GM18508 (cell line): ENCODE measurements around the gene TAF12.
"Not testable (repeated sequence)": the region's sequence is repeated elsewhere in the genome, so short reads cannot be mapped to it uniquely, and the experiment has no call there.

Experiments used
- ATAC-seq: cut with Tn5 transposase; IDR thresholded peaks from one replicate; pipeline ENCODE4 v1.9.1; 2021; ENCODE audit warnings: moderate number of reproducible peaks; ENCODE audit not compliant: insufficient read depth, unreplicated experiment

The TAF12 gene

DNA sequence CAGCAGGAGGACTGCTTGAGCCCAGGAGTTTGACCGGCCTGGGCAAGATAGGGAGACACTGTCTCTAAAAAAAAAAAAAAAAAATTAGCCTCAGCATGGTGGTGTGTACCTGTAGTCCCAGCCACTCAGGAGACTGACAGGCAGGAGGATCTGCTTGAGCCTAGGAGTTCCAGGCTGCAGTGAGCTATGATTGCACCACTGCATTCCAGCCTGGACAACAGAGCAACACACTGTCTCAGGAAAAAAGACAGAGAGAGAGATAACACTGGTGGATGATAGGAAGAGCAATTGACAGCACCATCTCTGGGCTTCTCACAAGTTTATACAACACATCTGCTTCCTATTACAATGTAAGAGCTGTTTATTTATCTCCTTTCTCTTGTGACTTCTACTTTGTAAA, 3.2 kb upstream of the TAF12 start:
- no peak for ATAC-seq

DNA sequence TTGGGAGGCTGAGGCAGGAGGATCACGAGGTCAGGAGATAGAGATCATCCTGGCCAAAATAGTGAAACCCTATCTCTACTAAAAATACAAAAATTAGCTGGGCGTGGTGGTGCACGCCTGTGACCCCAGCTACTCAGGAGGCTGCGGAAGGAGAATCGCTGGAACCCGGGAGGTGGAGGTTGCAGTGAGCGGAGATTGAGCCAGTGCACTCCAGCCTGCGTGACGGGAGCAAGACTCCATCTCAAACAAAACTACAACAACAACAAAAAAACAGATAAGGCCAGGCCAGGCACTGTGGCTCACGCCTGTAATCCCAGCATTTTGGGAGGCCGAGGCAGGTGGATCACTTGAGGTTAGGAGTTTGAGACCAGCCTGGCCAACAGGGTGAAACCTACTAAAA, 2.5 kb upstream of the TAF12 start:
- not testable (repeated sequence) for ATAC-seq

DNA sequence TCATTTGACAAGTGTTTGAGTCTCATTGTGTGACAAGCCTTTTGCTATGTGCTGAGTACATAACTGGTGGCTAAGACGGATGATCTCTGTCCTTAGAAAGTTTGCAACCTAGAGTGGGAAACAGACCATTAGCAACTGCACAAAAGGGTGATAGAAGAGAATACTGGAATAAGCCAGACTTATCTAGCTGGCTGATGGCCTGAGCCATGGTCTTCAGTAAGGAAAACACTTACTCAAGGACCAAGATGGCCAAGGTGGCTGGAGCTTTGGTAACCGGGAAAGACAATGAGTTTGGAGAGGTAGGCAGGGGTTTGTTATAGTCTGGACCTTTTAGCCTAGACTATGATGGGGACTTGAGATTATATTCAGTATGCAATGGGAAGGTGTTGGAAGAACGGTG, 1.6 kb upstream of the TAF12 start:
- ATAC-seq, result no peak

DNA sequence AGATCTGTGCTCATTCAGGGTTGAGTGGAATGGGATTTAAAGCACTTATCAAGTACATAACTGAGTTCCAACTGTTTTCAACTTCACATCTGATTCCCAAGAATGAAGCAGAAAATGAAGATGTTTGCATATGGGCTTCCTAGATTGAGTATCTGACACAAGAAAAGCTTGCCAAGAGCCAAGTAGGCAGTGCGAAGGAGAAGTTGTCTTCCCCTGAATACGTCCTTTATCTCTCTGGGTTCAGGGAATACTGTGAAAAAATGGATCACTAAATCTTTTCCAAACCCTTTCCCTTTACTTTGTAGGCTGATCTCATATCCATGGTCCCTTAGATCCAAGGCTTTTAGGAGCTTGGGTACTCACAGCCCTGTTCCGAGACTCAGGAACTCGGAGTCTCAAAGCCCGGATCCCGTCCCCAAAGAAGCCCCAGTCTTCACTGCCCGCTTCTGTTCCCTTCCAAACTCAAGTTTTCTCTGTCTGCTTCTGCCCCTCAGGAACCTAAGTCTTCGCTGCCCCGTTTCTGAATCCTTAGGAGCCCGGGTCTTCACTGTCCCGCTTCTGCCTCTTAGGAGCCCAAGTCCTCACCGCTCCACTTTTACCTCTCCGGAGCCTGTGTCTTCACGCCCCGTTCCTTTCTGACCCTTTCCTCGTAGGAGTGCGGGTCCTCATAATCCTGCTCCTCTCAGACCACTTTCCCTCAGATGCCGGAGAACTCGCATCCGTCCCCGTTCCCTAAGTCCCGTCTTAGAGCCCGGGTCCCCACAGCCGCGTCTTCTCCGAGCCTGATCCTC, 616 bp downstream of the TAF12 start:
- ATAC-seq, result no peak

DNA sequence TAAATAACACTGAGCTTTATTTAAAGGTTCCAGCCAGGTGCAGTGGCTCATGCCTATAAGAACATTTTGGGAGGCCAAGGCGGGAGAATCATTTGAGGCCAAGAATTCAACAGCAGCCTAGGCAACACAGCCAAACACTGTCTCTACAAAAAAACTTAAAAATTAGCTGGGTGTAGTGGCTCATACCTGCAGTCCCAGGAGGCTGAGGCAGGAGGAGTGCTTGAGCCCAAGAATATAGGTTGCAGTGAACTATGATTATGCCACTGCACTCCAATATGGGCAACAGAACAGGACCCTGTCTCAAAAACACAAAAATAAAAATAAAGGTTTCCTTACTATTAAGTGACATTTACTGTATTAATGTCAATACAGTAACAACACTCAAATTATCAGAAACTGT, 2.1 kb downstream of the TAF12 start:
- ATAC-seq, result no peak

DNA sequence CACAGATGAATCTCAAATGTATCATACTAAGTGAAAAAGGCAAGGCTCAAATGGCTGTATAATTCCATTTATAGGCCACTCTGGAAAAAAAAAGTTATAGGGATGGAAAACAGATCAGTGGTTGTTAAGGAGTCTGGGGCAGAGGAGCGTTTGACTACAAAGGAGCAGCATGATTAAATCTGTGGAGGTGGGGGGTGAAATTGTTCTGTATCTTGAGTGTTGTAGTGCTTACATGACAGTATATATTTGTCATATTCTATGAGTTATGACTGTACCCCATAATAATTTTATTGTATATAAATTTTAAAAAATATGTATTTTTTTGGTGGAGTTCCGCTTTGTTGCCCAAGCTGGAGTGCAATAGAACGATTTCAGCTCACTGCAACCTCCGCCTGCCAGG, 10.3 kb downstream of the TAF12 start:
- ATAC-seq, result no peak

DNA sequence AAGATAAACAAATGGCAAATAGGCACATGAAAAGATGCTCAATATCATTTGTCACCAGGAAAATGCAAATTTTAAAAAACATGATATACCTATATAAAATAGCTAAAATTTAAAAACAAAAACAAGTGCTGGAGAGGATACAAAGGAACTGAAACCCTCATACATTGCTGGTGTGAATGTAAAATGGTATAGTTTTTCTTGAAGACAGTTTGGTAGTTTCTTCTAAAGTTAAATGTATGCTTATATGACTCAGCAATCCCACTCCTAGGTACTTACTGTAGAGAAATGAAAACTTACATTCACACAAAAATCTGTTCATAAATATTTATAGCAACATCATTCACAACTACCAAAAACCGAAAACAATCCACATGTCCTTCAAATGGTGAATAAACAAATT, 11.2 kb downstream of the TAF12 start:
- no peak for ATAC-seq

DNA sequence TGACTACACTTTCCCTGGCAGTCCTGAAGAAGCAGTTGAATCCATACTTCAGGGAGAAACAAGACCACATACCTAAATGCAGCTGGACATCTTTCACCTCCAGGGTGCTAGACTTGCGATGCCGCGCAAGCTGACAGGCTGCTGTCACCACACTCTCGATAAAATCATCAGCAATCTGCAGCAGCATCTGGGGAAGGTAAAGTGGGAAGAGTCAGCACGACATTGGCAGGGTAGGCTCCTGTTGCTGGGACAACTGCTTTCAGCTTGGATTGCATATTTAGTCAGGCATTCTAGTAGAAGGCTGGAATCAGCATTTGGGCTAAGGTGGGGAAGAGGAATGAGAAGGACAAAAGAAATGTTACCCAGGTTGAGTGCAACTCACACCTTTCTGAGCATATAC, 29.7 kb downstream of the TAF12 start:
- no peak for ATAC-seq

DNA sequence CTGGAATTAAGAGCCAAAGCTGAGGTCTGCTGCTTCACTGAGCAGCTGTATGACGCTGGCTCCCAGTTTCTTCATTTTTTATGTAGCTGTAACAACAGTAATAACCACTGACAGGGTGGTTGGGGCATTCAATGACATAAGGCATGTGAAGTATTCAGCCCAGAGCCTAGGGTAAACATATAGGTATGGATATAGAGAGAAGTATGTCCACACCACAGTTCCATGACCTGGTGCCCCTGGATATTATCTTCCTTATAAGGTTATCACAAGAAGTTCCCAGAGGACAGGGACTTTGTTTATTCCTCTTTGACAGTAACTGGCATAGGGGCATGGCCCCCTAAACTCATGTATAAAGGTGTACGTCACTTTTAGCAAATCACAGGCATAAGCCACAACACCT, 36.1 kb downstream of the TAF12 start:
- no peak for ATAC-seq

DNA sequence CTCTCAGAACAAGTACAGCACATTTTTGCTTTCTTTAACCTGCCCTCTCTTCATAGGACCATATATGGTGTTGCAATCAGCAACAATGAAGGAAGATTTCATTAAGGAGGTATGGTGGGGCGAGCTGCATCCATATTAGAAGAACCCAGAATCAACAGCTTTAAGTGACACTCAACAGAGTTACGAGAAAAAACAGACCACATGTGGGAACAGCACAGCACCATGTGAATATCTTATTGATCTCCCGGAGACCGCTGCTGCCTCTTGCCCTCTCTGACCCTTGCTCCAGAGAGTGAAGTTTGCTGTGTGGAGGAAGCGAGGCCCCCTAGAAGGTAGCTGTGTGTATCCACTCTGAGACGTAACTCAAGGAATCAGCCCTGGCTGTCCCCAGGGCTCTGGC, 37.9 kb downstream of the TAF12 start:
- no peak for ATAC-seq

DNA sequence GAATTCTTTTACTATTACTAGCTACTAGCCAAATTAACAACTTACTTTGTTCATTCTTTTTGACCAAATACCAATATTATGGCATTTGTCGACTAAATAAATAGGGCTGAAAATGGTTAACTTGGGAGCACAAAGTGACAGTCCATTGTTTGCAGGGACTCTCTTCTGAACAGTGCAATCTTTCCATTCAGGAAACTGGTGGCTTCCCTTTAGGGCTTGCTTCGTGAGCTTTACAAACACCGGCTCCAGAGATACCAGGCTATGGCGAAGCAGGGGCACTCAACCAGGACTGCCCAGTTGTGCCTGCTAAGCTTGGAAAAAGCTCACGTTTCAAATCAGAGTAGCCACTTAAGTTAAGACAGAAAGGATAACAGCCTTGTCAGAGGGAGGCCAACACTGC, 38.5 kb downstream of the TAF12 start:
- ATAC-seq, result no peak

DNA sequence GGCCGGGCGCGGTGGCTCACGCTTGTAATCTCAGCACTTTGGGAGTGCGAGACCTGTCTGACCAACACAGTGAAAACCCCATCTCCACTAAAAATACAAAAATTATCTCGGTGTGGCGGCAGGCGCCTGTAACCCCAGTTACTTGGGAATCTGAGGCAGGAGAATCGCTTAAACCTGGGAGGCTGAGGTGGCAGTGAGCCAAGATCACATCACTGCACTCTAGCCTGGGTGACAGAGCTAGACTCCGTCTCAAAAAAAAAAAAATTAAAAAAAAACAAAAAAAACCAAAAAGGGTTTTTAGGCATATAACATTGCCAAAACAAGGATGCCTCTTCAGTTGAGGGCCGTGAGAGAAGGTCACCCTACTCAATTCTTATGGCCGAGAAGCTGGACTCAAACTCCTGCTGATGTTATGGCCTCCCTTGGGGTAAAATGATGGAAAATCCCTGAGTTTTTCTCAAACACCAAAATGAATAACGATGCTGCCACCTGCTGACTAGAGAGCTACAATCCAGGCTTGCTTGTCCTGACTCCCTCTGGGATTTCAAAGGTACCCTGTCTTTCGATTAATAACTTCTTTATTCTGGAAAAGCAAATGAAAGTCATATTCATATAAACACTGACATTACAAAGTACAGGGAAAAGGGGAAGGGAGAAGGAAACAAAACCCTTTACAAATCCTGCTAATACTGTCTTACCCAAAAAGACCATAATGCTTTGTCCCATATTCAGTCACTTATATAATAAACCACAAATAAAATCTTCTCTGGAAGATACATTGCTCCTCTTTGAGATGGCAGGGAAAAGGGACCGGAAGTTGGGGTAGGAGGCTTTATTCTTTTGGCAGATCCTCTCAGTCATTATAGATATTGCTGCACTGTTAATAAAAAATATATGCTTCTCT, 40.1 kb downstream of the TAF12 start:
- no peak for ATAC-seq

DNA sequence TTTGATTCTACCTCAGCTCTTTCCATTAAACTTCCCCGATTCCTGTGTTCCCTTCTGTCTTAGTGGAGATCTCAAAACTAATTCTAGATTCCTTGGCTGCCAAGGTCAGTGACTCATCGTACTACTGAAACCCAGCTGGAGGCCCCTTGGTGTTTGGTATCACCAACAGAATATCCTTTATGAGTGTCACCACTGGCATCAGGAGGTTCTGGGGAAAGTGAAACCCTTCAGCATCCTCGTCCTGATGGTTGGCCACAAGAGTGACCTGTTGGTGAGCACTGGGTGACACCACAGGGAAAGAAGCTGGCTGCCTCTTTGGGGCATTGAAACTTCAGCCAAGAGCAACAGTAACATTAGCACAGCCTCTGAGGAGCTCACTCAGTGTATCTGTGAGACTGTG, 41.2 kb downstream of the TAF12 start:
- no peak for ATAC-seq

DNA sequence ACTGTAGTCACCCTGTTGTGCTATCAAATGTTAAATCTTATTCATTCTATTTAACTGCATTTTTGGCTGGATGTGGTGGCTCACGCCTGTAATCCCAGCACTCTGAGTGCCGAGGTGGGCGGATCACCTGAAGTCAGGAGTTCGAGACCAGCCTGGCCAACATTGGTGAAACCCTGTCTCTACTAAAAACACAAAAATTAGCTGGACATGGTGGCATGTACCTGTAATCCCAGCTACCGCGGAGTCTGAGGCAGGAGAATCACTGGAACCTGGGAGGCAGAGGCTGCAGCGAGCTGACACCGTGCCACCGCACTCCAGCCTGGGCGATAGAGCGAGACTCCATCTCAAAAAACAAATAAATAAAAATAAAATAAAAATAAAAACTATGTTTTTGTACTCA, 46.6 kb downstream of the TAF12 start:
- ATAC-seq, result not testable (repeated sequence)

DNA sequence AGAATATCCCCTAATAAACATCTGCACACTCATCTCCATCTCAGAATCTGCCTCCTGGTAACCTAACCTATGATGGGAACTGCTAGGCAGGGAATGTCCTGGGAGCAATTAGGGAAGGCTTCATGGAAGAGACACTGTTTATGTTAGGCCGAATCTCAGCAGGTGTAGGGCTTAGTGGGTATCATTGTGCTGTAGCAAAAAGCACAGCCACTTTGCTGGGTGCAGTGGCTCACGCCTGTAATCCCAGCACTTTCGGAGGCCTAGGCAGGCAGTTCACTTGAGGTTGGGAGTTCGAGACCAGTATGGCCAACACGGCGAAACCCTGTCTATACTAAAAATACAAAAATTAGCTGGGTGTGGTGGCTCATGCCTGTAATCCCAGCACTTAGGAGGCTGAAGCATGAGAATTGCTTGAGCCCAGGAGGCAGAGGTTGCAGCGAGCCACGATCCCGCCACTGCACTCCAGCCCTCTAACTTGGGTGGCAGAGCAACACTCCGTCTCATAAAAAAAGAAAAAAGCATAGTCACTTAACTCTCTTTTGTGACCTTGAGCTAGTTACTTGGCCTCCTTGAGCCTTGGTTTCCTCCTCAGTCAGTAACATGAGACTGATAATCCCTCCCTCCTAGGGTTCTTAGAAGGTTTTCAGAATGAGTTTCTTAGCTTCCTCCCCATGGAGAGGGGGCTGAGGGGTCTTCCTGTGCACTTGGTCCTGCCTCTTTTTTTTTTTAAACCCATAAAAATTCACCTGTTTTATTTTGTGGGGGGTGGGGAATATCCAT, 47.3 kb downstream of the TAF12 start:
- ATAC-seq, result no peak

DNA sequence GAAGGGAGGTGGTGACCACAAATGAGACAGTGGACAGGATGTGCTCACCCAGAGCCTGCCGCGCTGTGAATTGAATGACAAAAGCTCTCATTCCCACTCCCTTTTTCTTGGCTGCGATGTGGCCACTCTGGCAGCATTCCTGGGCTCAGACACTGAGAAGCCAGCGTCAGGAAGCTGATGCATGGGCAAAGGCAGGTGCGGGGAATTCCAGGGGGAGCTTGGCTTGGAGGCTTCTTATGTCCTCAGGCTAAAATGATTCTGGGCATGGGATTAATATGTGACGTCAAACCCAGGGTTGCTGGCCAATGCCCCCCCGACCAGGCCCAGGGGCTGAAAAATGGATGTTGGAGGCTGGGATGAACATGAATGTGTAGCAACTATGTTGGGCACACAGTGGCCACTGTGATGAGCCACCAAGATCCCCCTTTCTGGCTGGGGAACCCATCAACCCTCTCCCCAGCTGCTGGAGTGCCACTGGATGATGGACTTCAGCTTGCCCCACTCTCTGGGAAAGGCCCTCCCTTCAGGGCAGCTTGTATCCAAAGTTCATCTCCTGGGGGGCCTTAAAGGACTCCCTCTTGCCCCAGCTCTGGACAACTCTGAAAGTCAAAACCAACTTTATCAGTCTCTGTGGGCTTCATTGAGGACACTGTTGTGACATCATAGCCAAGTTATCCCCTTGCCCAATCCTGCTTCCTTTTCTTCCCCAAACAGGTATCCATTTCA, 48.0 kb downstream of the TAF12 start:
- ATAC-seq, result not testable (repeated sequence)

DNA sequence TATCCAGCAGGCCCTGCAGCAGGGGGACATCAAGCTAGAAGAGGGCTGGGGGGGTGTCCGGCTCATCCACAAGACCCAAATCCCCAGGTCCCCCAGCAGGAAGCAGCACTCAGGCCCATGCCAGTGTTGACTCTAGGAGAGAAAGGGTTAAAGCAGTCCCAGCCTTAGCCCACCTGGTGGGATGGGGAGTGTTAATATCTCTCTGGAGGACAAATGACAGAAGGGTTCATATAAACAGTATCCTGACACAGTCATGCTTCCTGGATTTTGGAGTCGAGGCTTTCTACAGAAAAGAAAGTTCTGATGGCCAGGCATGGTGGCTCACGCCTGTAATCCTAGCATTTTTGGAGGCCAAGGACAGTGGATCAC, 48.9 kb downstream of the TAF12 start:
- not testable (repeated sequence) for ATAC-seq

DNA sequence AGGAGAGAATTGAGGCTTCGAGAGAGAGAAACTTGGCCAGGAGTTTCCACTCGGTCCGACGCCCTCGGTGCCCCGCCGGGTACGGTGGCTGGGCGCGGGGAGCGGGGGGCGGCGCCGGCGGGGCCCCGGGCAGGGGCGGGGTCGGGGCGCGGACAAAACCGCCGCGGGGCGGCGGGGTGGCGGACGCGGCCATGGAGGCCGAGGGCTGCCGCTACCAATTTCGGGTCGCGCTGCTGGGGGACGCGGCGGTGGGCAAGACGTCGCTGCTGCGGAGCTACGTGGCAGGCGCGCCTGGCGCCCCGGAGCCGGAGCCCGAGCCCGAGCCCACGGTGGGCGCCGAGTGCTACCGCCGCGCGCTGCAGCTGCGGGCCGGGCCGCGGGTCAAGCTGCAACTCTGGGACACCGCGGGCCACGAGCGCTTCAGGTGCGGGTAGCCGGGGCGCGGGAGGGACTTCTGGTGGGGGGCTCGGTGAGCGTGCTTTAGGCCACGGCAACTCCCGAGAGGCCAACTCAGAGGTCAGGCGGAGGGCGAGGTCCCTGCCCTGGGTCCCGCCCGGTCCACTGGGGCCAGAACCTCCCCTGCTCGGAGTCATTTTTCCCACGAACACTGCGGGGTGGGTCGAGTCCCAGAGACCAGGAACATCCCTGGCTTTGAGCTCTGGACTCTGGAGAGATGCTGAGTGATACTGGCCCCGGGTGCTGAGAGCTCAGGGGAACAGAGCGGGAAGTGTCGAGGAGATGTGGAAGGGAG, 50.4 kb downstream of the TAF12 start:
- ATAC-seq, result no peak

DNA sequence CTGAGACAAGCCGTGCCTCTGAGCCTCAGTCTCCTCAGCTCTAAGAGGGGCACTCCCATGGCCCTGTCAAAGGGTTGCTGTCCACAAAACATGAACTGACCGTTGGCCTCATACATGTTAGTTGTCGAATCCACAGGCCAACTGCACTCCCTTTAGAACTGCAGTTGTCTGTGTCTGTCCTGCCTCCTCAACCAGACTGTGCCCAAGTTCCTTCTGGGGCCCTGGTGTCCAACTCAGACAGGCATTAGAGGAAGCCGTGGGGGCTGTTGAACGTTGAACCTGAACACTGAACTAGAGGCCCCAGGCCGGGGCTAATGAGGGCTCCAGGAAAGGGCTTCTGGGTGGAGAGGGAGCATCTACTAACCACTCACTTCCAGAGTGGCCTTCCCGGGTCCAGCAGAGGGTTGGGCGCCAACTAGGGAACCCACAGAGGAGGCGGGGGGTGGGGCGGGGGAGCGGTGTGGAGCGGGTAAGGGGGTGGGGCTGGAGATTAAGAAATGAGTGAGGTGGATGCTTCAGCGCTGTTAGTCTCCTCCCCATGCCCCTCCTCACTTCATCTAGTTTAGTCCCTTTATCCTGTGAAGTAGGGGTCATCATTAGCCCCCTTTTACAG, 51.1 kb downstream of the TAF12 start, which contains the start of gene RAB42:
RAB42 (plus strand) TSS at position 558 of the 613 bp plus-strand sequence. CDS start 247 bp downstream, outside the sequence.
- ATAC-seq, result no peak
